ENCODE measurements around the gene TMEM167A.

GRCh38 chr5:83069096-83069799, 7.9 kb downstream of the TMEM167A start:
- TF ChIP-seq CTCF (IDR thresholded peaks at IDR 0.05; ENCODE audit: low read length) (no peak), EZH2 (IDR thresholded peaks at IDR 0.05; ENCODE audit: borderline replicate concordance, low read length) (no peak)
